ENCODE data around the gene ANKRD49. TPM values are rescaled to one million over a fixed set of nuclear protein-coding genes. Genes with fewer than 3 reads are reported as not detected.

ANKRD49 gene
- total RNA-seq, 1 experiment from 2014 or later: 12.7 TPM

DNA sequence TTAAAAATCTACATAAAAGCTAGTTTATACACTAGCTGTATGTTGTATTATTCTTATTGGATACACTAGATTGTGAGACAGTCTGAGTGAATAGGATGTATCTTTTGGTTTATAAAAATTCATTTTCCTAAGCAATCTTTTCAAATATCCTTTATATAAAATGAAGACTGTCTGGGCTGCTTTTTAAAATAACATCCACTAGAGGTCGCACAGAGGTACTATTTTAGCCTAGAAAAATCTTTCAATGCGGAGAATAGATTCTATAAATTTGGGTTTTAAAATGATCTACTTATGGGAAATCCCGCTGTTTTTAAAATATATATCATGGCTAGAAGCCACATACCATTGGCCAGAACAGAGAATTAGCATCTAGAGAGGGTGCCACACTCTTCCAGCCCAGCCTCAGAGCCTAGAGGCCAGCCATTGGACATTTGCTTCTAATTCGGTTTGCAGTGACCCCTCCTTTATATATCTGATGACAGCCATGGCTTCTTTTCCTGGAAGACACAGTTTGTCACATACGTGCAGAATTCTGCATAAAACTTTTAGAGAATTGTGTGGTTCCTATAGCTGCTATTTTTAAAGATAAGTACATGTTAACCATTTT, 25.8 kb downstream of the ANKRD49 start:
- H3K9me3 ChIP-seq (ENCODE audit: insufficient read depth, low read depth): no peaks in the 10 kb centered on the region
- intact Hi-C loops (cut with micrococcal nuclease; ENCODE audit: unreplicated experiment): loop anchor here (2.0 to 10.0 kb wide), 3 partner anchors 83 to 1905 kb away; no protein-coding TSS in a partner anchor
- ChIA-PET CTCF (interaction anchor here (1.3 kb wide), 1 partner anchor 83 kb away, joined by 4 read pairs; no protein-coding TSS in a partner anchor), POLR2A (ENCODE audit: unreplicated experiment) (no interaction called here)
- no peak overlapping the region for H3K4me3 ChIP-seq
- no peak overlapping the region for H3K4me2 ChIP-seq
- H3K4me1 ChIP-seq (replicated peaks; ENCODE audit: insufficient read depth): no peaks in the 10 kb centered on the region
- no peak overlapping the region for H3K27ac ChIP-seq
- no peaks in the 10 kb centered on the region for H3K79me2 ChIP-seq (ENCODE audit: low read depth)
- no TSS peak for BruUV-seq (replicated peaks)
- no peaks in the 10 kb centered on the region for H4K20me1 ChIP-seq (ENCODE audit: insufficient read depth)
- no peaks in the 10 kb centered on the region for H3F3A ChIP-seq (ENCODE audit: insufficient read depth, low read depth)
- no peaks in the 10 kb centered on the region for H3K27me3 ChIP-seq (ENCODE audit: insufficient read depth, low read depth)
- DNase-seq: peak in 1 of 2 experiments; percentile 46
- no peaks in the 10 kb centered on the region for H3K36me3 ChIP-seq (ENCODE audit: low read depth)
- TF ChIP-seq, protein P1, sequence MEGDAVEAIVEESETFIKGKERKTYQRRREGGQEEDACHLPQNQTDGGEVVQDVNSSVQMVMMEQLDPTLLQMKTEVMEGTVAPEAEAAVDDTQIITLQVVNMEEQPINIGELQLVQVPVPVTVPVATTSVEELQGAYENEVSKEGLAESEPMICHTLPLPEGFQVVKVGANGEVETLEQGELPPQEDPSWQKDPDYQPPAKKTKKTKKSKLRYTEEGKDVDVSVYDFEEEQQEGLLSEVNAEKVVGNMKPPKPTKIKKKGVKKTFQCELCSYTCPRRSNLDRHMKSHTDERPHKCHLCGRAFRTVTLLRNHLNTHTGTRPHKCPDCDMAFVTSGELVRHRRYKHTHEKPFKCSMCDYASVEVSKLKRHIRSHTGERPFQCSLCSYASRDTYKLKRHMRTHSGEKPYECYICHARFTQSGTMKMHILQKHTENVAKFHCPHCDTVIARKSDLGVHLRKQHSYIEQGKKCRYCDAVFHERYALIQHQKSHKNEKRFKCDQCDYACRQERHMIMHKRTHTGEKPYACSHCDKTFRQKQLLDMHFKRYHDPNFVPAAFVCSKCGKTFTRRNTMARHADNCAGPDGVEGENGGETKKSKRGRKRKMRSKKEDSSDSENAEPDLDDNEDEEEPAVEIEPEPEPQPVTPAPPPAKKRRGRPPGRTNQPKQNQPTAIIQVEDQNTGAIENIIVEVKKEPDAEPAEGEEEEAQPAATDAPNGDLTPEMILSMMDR (conservative IDR thresholded peaks at IDR 0.05): peak; percentile 91
- no peak for TF ChIP-seq EZH2 (IDR thresholded peaks at IDR 0.05; ENCODE audit: low read depth)
- no peaks in the 10 kb centered on the region for H3K9me2 ChIP-seq (ENCODE audit: insufficient read depth)
- no peak overlapping the region for H2AFZ ChIP-seq

DNA sequence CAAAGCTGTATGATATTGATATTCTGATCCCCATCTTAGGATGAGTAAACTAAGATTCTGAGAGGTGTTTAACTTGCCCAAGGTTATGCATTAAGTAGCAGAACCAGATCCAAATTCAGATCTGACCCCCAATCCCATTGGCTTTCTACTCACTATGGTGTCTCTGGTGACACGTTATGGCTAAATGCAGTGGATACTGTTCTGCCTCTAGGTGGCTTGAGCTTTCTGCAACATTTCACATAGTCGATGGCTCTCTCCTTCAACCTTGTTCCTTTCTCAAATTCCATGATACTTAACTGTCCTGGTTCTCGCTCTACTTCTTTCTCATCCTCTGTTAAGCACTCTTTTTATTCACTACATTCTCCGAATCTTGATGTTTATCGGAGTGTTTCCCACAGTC, 27.9 kb downstream of the ANKRD49 start:
- Histone ChIP-seq H3K27me3 (ENCODE audit: insufficient read depth, low read depth) (no peaks in the 10 kb centered on the region), H2AFZ (no peak overlapping the region), H3K27ac (no peak overlapping the region), H3K4me1 (replicated peaks; ENCODE audit: insufficient read depth) (peaks cover 12% of the 10 kb centered on the region), H4K20me1 (ENCODE audit: insufficient read depth) (no peaks in the 10 kb centered on the region), H3K9me2 (ENCODE audit: insufficient read depth) (no peaks in the 10 kb centered on the region), H3K4me2 (no peak overlapping the region), H3K79me2 (ENCODE audit: low read depth) (no peaks in the 10 kb centered on the region), H3F3A (ENCODE audit: insufficient read depth, low read depth) (no peaks in the 10 kb centered on the region), H3K9me3 (ENCODE audit: insufficient read depth, low read depth) (no peaks in the 10 kb centered on the region), H3K36me3 (ENCODE audit: low read depth) (no peaks in the 10 kb centered on the region), H3K4me3 (no peak overlapping the region)
- no peak for DNase-seq
- intact Hi-C loops (cut with micrococcal nuclease; ENCODE audit: unreplicated experiment): loop anchor here (10.0 kb wide), 1 partner anchor 1903 kb away; no protein-coding TSS in a partner anchor
- BruUV-seq (replicated peaks): no TSS peak
- ChIA-PET CTCF (no interaction called here), POLR2A (ENCODE audit: unreplicated experiment) (no interaction called here)
- TF ChIP-seq, protein P1 (conservative IDR thresholded peaks at IDR 0.05): peak; percentile 44
- TF ChIP-seq EZH2 (IDR thresholded peaks at IDR 0.05; ENCODE audit: low read depth): no peak

DNA sequence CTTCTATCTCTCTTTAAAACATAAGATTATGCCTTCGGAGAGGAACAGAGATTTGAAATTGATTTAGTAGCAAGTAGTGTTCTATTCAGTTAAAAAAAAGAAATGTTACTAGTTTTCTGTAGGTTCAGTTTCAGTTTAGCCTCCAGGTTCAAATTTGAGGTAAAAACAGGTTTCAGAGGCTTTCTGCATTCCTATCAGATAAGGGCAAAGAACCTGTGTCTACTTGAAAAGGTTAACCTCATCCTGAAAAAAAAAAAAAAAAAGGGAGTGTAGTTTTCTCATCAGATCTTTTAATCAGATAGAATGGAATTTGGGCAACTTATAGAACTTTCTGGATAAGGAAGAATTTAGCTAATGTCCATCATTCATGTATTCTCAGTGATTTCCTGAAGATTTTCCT, 30.6 kb downstream of the ANKRD49 start:
- intact Hi-C loops (cut with micrococcal nuclease; ENCODE audit: unreplicated experiment): loop anchor here (10.0 kb wide), 1 partner anchor 1900 kb away; no protein-coding TSS in a partner anchor
- BruUV-seq (replicated peaks): no TSS peak
- ChIA-PET POLR2A (ENCODE audit: unreplicated experiment) (no interaction called here), CTCF (interaction anchor here (0.6 to 0.7 kb wide), 2 partner anchors 60 to 317 kb away, joined by 4 to 5 read pairs; no protein-coding TSS in a partner anchor)
- Histone ChIP-seq H3K4me1 (replicated peaks; ENCODE audit: insufficient read depth) (peaks cover 12% of the 10 kb centered on the region), H3K79me2 (ENCODE audit: low read depth) (no peaks in the 10 kb centered on the region), H2AFZ (no peak overlapping the region), H3F3A (ENCODE audit: insufficient read depth, low read depth) (no peaks in the 10 kb centered on the region), H3K4me2 (no peak overlapping the region), H3K36me3 (ENCODE audit: low read depth) (no peaks in the 10 kb centered on the region), H3K9me2 (ENCODE audit: insufficient read depth) (no peaks in the 10 kb centered on the region), H4K20me1 (ENCODE audit: insufficient read depth) (no peaks in the 10 kb centered on the region), H3K27ac (no peak overlapping the region), H3K27me3 (ENCODE audit: insufficient read depth, low read depth) (no peaks in the 10 kb centered on the region), H3K4me3 (no peak overlapping the region), H3K9me3 (ENCODE audit: insufficient read depth, low read depth) (no peaks in the 10 kb centered on the region)
- no peak for DNase-seq
- TF ChIP-seq, protein P1 (conservative IDR thresholded peaks at IDR 0.05): no peak
- TF ChIP-seq EZH2 (IDR thresholded peaks at IDR 0.05; ENCODE audit: low read depth): no peak

All from PC-9 (cell line).